ENCODE data around the gene SMIM20.

Gene SMIM20

DNA sequence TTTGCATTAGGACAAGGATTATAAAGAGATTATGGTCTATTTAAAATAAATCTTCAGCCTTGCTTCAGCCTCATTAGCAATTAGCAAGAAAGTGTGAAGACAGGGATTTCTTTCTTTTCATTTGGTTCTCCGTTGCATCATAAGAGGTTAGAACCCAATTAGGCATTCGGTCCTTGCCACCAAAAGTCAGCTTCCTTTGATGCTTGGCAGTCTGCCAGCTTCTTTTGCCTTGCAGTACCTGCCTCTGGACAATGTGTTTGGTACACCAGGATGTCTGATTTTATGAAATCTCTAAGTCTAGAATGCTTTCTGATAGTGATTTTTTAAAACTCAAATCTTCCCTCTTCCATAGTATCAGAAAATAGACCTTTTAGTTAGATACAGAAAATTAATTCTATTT lies 12.4 kb downstream of the SMIM20 start:
- no peak for DNase-seq (ENCODE audit: low read depth)

DNA sequence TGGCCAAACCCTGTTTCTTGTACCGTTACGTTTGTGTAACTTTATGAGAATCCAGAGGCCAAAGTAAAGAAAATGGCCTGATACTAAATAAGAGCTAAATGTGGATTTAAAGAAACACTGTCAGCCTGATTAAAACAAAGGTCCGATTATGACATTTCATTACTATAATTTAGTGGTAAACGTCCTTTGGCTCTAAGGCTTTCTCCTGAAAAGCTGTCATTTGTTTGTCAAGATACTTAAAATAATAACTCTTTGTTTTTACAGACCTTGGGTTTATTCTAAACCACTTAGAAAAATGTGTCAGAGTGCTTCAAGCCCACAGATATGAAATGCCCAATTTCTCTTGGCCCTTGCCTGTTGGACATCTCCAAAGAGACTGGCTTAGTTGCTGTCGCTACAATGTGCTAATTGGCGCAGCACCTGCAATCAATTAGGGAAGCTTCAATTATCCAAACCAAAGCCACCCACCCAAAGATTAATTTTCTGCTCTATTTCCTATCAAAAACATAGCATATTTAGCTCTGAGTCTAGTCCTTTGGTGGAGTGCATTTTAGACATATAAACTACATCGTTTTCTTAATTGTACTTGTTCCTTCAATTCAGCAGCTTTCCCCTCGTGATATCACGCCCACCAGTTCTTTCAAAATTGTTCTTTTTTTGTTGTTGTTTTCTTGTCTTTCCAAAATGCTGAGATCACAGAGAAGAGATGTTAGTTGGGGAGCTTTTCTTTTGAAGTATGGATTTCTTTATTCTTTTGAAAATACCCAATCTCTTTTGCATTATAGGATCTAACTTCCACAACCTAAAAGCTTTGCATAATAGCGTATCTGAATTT lies 13.6 kb downstream of the SMIM20 start:
- no peak for DNase-seq (ENCODE audit: low read depth)

DNA sequence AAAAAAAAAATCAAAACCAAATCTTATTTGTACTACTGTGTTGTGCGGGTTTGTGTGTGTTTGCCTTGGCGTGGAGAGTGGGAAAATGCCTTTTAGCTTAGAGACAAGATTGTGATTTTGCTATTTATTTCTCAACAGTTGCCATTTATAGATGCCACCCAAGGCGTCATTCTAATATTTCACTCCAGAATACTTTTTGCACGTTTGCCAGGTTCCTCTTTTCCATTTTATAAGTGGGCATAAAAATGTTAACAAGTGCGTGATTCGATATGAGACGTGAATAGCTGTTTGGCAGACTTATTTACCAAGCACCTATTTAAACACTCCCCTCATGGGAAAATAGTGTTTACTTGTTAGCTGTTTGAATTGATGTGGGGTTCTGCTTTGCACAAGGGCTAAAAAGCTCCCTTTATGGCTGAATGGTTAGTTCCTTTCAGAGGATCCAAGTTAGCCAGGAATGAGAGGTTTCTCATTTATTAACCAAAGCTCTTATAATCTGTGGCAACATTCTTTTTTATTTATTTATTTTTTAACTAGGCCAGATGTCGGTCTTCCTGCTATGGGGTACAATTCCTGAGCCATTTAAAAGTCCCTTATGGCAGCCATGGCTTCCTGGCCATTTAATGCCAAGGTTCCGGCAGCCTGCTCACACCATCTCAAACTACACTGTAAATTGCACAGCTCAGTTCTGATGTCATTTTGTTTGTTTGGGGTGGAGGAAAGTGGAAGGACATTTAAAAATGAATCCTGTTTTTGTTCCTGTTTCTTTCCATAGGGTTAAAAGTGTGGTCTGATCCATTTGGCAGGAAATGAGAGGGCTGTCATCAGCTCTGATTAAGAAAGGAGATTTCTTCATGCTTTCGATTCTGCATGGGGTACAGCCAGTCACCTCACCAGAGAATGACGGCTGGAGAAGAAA lies 14.6 kb downstream of the SMIM20 start:
- no peak for DNase-seq (ENCODE audit: low read depth)

DNA sequence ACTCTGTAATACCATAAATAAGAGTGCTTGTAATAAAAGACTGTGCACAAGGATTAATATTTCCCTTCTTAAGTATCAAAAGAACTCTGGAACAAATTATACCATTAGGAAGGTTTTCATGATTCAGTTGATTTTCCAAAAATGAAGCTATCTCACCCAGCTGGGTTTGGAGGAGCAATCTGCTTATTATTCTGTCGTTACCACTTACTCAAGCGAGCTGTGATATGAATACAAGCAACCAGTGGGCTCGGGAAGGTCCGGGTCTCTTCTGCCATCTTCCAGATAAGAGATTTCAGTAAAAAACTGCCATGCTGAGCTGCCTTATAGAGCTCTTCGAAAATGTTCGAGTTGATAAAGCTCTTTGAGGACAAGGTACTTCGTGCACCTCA lies 15.3 kb downstream of the SMIM20 start:
- DNase-seq (ENCODE audit: low read depth), result no peak

DNA sequence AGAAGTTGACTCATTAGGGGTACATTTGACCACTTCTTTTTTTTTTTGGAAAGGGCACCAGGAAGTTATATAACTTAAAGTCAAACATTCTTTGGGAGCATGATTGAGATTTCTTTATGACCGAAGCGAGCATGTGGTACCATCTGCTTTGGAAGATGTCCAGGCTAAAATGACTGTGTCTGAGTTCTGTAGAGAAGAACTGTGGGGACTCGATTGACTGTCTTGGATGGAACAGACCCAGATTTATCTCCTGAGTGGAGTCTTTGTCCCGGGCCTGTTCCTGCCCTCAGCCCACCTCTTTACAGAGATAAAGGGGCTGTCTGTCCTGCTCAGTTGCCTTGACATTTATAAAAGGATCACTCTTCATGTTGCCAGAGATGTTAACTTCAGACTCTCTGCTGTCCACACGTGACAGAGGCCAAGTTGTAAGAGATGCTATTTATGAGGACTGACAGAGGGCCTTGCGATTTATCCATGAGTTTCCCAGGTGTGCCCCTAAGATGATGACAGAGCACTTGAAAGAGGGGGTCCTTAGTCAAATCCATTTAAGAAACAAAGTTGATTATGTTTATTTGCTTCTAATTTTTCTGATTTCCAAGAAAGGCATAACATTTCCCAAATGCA lies 16.8 kb downstream of the SMIM20 start:
- DNase-seq (ENCODE audit: low read depth), result no peak

DNA sequence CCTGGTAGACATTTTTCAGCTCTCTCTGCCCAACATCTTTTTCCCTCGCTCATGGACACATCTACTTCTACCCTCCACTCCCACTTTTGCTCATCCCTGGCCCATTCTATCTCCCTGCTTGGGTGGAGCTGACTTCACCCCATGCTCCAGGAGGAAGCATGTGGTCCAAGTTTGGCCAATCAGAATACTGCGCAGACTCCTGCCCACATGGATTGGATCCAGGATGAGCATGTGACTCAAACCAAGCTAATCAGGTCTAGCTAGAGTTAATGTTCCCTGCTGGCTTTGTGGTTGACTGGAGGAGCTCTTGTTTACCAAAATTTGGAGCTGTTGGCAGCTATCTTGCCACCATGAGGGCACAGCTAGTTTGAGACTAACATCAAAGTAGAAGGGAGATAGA lies 22.7 kb downstream of the SMIM20 start:
- DNase-seq (ENCODE audit: low read depth), result no peak

DNA sequence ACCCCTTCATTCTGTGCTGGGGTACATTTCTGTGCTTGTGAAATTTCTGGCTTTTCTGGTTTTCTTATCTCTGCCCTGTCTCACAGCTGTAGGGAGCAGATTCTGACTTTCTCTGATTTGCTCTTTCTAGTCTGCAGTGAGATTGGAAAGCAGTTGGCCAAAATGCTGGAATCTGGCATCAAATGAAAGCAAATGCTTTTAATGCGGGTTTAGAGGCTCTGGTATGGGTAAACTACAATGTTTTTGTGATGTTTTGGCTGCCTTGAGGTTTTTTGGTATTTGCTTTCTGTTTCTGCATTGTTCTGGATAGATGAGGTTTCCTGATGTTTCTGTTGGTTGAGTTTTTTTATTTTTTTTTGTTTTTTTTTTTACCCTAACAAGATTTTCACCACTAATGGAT lies 23.8 kb downstream of the SMIM20 start:
- DNase-seq (ENCODE audit: low read depth), result no peak

DNA sequence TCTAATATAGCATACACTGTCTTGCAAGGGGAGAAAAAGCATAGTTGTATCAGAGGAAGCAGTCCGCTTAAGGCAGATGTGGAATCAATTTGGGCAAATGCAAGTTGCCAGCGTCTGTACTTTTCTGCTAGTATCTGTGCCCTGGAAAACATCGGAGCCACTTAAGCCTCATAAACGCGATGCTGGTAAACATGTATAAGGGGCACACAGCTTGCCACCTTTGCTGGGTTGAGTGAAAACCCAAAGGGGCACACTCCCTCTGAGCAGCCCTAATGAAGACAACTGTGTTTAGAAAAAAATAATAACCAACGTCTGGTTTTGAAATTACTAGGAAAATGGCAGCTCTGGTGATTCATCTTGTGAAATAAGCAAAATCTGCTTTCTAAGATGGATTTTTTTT lies 24.3 kb downstream of the SMIM20 start:
- no peak for DNase-seq (ENCODE audit: low read depth)

DNA sequence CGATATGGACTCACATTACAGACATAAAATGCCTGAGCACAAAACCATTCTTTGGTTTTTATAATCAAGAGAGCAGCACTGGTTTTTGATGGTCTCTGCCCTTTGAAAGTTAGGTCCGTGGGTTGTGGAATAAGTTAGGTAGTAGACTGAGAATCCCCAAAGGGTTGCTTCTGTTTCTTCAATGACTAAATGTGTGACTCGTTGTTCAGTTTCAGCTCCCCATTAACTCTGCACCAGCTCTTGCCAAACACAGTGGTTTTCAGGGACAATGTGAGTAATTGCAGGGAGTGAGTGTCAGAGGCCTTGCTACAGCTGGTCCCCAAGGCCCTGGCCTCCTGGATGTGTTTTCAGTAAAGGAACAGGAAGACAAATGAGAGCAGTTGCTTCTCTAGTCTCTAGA lies 24.8 kb downstream of the SMIM20 start:
- DNase-seq (ENCODE audit: low read depth), result no peak

DNA sequence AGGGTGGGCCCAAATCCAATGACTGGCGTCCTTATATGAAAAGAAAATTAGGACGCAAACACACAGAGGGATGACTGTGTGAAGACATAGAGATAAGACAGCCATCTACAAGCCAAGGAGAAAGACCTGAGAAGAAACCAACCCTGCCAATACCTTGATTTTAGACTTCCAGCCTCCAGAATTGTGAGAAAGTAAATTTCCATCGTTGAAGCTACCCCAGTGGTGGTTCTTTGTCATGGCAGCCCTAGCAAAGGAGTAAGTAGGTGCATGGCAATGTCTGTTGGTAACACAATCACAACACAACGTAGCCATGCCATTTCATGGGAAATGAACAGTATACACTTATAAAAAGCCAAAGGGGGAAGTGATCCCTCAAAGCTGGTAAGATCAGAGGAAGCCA lies 25.3 kb downstream of the SMIM20 start:
- DNase-seq (ENCODE audit: low read depth), result no peak

DNA sequence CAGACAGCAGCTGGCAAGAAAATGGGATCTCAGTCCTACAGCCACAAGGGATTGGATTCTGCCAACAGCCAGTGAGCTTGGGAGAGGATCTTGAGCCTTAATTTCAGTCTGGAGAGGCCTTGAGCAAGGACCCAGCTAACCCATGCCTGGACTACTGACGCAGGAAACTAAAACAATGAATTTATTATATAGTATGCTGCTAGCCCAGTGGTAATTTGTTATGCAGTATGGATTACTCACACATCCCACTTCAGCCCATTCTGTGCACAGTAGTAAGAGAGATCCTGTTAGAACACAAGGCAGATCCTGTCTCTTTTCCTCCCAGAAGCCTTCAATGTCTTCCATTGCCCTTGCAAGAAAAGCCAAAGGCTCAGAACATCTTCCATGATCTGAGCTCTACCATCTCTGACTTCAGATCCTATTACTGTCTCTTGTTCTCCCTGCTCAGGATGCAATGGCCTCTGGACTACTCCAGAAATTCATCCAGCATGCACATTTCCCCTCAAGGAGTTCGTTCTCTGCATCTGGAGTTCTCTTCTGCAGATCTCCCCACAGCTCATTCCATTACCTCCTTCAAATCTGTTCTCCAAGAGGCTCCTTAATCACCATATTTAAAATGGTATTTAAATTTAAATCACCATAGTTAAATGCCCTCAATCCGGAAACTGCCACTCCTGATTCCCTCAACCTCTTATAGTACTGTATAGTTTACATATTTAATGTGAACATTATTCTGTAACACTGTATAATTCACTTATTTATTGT lies 27.6 kb downstream of the SMIM20 start:
- DNase-seq (ENCODE audit: low read depth), result no peak

DNA sequence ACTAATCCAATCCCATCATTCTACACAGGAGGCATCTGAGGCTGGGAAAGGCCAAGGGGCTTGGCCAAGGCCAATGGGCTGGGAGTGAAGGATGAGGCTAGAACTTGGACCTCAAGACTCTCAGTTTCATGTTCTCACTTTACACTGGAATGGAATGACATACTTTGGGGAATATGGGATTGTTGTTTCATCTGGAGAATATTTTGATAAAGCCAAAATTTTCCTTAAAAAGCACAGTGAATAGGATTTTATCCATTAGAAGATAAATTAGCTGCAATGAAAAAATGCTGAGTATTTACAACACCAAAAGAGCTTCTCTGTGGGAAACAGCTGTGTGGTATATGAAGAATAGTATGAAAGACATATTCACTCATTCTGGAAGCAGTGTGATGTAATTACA lies 29.3 kb downstream of the SMIM20 start:
- DNase-seq (ENCODE audit: low read depth), result no peak

DNA sequence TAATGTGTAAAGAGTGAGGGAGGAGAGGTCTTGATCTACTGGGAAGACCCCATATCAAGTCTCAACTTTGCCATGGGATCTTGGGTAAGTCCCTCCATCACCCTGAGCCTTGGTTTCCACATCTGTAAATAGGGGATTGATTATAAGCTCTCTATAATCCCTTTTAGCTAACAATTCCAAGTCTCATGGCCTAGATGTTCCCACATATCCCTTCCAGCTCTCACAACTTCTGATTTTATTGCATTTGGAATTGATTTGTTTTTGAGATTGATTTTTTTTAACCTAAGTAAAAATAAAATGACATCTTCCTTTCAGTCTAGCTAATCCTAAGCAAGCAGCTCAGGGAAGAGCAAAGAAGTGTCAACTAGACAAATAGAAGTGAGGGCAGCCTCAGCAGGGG lies 29.8 kb downstream of the SMIM20 start:
- no peak for DNase-seq (ENCODE audit: low read depth)

DNA sequence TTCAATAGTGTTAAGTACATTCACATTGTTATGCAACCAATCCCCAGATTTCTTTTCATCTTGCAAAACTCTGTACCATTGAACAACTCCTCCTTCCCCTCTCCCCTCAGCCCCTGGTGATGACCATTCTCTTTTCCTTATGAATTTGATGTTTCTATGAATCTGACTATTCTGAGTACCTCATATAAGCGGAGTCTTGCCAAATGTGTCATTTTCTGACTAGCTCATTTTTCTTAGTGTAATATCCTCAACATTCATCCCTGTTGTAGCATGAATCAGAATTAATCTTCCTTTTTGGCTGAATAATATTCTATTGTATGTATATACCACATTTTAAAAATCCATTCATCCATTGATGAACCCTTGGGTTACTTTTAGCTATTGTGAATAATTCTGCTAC lies 34.0 kb downstream of the SMIM20 start:
- no peak for DNase-seq (ENCODE audit: low read depth)

DNA sequence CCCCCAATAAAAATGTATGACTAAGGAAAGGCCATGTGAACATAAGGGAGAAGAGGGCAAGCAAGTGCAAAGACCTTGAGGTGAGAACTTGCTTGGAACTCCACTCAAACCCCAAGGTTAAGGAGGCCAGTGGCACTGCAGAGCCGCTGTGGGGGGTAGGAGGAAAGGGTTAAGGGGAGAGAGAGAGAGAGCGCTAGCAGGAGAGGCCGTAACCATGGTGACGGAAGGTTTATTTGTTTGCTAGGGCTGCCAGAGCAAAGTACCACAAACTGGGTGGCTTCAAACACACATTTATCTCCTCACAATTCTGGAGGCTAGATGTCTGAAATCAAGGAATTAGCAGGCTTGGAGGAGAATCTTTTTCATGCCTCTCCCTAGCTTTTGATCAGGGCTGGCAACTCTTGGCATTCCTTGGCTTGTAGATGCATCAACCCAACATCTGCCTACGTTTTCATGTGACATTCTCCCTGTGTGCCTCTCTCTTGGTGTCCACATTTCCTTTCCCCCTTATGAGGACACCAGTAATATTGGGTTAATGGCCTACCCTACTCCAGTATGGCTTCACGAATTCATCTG lies 35.2 kb downstream of the SMIM20 start:
- DNase-seq (ENCODE audit: low read depth), result no peak

DNA sequence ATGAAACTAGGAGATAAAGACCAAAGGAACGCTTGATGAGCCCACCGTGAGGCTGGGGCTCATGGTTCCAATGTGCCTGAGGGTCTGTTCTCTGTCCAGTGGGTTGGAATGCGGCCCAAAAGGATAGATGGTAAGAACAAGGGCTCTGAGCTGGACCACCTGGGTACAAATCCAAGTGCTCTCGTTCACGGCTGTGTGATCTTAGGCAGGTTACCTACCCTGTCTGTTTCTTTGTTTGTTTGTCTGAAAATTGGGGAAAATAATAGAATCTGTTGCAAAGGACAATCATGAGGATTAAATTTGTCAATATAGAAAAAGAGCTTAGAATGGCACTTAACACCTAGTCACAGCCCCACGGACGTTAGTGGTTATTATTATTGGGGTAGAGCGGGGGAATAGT lies 36.0 kb downstream of the SMIM20 start:
- DNase-seq (ENCODE audit: low read depth), result no peak

DNA sequence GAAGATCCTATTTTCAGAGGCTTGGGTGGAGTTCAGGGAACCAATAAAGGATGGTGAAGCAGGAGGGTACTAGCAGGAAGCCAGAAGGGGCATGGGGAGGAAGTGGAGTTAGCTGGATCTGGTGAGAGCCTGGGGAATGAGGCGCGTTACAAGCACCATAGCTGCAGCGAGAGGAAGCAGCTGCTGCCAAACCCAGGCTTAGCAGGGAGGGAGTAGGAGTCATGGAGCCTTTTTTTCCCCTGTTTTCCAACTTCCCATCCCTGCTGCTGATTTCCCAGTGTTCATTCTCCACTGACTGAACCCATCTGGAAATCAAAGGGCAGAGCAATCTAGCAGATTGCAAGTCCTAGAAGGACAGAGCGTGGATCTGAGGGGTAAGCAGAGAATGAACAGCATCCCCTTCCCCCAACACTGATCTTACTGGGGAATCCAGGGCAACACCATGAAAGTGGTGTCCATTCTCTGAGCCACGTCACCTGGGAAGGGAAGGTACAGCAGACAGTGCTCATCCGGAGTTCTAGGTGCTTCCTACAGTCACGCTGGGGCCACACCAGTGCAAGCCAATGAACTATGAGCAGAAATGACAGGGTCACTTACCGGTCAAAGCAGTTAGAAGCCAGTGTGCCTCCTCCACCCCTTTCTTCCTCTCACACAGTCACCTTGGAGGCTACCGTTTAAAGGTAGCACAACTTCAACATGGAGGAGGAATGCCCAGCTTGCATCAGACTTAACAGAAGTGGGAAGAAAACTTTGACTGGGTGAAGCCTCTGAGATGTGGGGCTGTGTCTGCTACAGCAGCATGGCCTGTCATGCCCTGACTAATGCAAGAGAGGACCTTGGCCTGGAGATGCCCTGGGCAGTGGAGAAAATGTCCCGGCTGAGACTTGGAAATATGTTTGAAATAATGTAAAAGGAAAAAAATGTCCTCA lies 36.7 kb downstream of the SMIM20 start:
- DNase-seq (ENCODE audit: low read depth), result no peak

DNA sequence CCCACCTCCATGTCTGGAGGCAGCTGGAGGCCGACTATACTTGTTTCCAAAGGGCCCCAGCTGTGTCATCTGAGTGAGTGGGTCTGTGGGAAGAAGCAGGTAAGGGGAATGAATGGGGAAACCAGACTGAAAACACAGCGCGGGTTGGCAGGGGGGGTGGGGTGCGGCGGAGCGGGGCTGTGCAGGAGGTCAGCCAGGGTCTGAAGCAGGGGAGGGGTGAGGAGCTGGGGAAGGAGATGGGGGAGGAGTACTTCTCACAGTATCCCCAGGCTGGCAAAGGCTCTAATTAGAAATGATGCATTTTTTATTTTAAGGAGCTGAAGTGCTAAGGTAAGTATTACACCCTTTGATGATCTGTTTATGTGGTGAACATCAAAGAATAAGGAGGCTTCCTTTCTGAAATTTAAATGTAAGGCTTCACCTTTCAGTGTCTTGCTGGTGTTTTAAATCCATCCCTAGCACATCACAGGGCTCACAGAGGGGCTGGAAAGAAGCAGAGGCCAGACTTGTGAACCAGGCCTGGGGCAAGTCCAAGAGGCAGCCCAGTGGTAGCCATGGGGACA lies 37.5 kb downstream of the SMIM20 start:
- no peak for DNase-seq (ENCODE audit: low read depth)

DNA sequence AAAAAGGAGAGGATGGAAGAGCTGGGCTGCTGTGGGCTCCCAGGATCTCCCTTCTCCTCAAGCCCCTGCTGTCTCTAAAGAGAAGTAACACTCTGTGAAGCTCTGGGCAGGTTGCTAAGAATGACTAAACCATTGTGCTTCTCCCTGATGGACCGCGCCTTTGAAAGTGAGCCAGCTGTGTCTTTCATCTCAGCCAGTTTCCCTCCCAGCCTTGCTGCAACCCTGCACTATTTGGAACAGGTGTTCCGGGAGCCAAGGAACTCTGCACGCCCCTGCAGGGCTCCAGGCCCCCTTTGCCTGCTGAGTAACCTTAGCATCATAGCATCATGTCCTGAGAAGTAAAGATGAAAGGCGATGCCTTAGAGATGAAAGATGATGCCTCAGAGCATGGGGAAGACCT lies 39.7 kb downstream of the SMIM20 start:
- no peak for DNase-seq (ENCODE audit: low read depth)

DNA sequence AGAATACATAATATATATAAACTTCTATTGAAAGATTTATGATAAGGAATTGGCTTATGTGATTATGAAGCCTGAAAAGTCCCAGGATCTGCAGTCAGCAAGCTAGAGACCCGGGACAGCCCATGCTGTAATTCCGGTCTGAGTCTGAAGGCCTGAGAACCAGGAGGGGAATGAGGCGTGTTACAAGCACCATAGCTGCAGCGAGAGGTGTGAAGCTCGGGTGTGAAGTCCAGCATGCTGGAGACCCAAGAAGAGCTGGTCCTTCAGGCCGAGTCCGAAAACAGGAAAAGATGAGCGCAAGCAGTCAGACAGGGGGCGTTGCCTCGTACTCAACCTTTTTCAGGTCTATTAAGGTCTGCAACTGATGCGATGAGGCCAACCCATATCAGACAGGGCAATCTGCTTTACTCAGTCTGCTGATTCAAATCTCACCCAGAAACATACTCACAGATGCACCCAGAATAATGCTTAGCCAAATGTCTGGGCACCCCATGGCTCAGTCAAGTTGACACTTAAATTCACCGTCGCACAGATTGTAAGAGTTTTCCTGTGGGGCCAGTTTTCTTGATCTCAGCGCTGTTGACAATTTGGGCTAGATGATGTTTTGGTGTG lies 40.4 kb downstream of the SMIM20 start:
- no peak for DNase-seq (ENCODE audit: low read depth)
